Endothelial cell of umbilical vein (primary cell): ENCODE results near the gene AQP12A. TPM values are rescaled to one million over a fixed set of nuclear protein-coding genes. Genes with fewer than 3 reads are reported as not detected.

Experiments used
- BruUV-seq: library from RNA; stranded (reverse); fragments of 400-500 nt; replicated peaks from 2 replicates; lab custom pipeline; 2021; lab: Mats Ljungman, UMichigan
- CTCF ChIA-PET: fragments of 300-600, 350-600 bp; sonication (Branson Sonifier 250); formaldehyde crosslinking; loops from one replicate; lab custom pipeline; 2021; ENCODE audit warnings: antibody characterized with exemption, inconsistent platforms; lab: Charles Lee
- POLR2A ChIA-PET: fragments of 300-600, 350-600 bp; sonication (Branson Sonifier 250); formaldehyde crosslinking; loops from one replicate; lab custom pipeline; 2021; ENCODE audit warnings: antibody characterized with exemption, inconsistent platforms; lab: Charles Lee
- DNase-seq: peaks from one replicate; pipeline ENCODE4 v3.0.0-alpha.2; 2011; ENCODE audit warnings: low read depth, low spot score
- FAIRE-seq: peaks from 2 replicates; lab custom pipeline; 2011; peaks lifted over from hg19 to GRCh38; lab: Jason Lieb, UNC
- H2AFZ ChIP-seq: 2 replicates; pipeline ENCODE4 v1.6.0; 2012; ENCODE audit warnings: low read depth, low read length, control low read depth, inconsistent platforms
- H3K27ac ChIP-seq: 2 replicates; pipeline ENCODE4 v1.5.1; 2011; ENCODE audit warnings: low read depth, mild to moderate bottlenecking, control low read depth, low read length, moderate library complexity; ENCODE audit not compliant: insufficient read depth
- H3K27me3 ChIP-seq, 2 experiments: 2 replicates each; pipeline versions ENCODE4 v1.6.0 to v1.6.1; 2011; ENCODE audit warnings: low read length in 2 of 2, mixed read lengths in 1 of 2; ENCODE audit not compliant: control insufficient read depth in 2 of 2, insufficient read depth in 2 of 2
- H3K36me3 ChIP-seq, 2 experiments: 2 replicates in 1 of 2; 3 replicates in 1 of 2; pipeline ENCODE4 v1.5.1; 2011; ENCODE audit warnings: low read length in 2 of 2, mild to moderate bottlenecking in 1 of 2, moderate library complexity in 1 of 2; ENCODE audit not compliant: control insufficient read depth in 2 of 2, insufficient read depth in 2 of 2; ENCODE audit errors: extremely low read depth in 1 of 2
- H3K4me1 ChIP-seq: 3 replicates; pipeline ENCODE4 v1.5.1; 2011; ENCODE audit warnings: mild to moderate bottlenecking, low read length; ENCODE audit not compliant: control insufficient read depth, insufficient read depth; ENCODE audit errors: extremely low read depth
- H3K4me2 ChIP-seq: 2 replicates; pipeline ENCODE4 v1.6.1; 2011; ENCODE audit warnings: low read length, control low read depth, mixed read lengths; ENCODE audit not compliant: insufficient read depth
- H3K4me3 ChIP-seq, 3 experiments: fragments of 200-600 bp in 1 of 3; sonication (generic), shearing (Covaris generic) in 1 of 3; replicated peaks in 1 of 3; 2 replicates each; pipeline ENCODE4 v1.5.1; 2011 to 2016; ENCODE audit warnings: control low read depth in 3 of 3, low read length in 3 of 3, mild to moderate bottlenecking in 2 of 3, inconsistent platforms in 1 of 3, low read depth in 1 of 3, moderate library complexity in 1 of 3; ENCODE audit not compliant: insufficient read depth in 1 of 3
- H3K79me2 ChIP-seq: 2 replicates; pipeline ENCODE4 v1.6.0; 2012; ENCODE audit warnings: low read length, inconsistent platforms; ENCODE audit not compliant: control insufficient read depth, insufficient read depth
- H3K9ac ChIP-seq: replicated peaks from 2 replicates; pipeline ENCODE3; 2011; ENCODE audit warnings: low read length, control low read depth; ENCODE audit not compliant: insufficient read depth; ENCODE audit errors: extremely low read depth
- H3K9me1 ChIP-seq: replicated peaks from 3 replicates; pipeline ENCODE4 v1.6.0; 2011; ENCODE audit warnings: mild to moderate bottlenecking, low read length; ENCODE audit not compliant: control insufficient read depth, insufficient read depth; ENCODE audit errors: extremely low read depth
- H3K9me3 ChIP-seq: replicated peaks from 2 replicates; pipeline ENCODE4 v1.5.1; 2012; ENCODE audit warnings: low read length, inconsistent platforms; ENCODE audit not compliant: control insufficient read depth, insufficient read depth
- H4K20me1 ChIP-seq: replicated peaks from 2 replicates; pipeline ENCODE3; 2011; ENCODE audit warnings: mild to moderate bottlenecking, low read length; ENCODE audit not compliant: control insufficient read depth, insufficient read depth; ENCODE audit errors: extremely low read depth
- CTCF ChIP-seq, 2 donors: IDR thresholded peaks; 1 replicate in 1 of 2; 2 replicates in 1 of 2; pipeline ENCODE4 v1.5.1; 2011; ENCODE audit warnings: low read length in 2 of 2, mild to moderate bottlenecking in 2 of 2, moderate library complexity in 2 of 2, control low read depth in 1 of 2, inconsistent platforms in 1 of 2, low read depth in 1 of 2; ENCODE audit not compliant: insufficient read depth in 1 of 2; ENCODE audit errors: extremely low read depth in 1 of 2
- EZH2 ChIP-seq: IDR thresholded peaks from 2 replicates; pipeline ENCODE4 v1.6.1; 2012; ENCODE audit warnings: borderline replicate concordance, low read depth, mild to moderate bottlenecking, moderate library complexity, low read length, inconsistent platforms; ENCODE audit not compliant: severe bottlenecking
- FOS ChIP-seq: IDR thresholded peaks from 2 replicates; pipeline ENCODE4 v1.6.1; 2011; ENCODE audit warnings: mild to moderate bottlenecking, low read length, moderate library complexity, borderline replicate concordance; ENCODE audit not compliant: insufficient read depth
- GATA2 ChIP-seq: IDR thresholded peaks from 2 replicates; pipeline ENCODE4 v1.7.0; 2011; ENCODE audit warnings: low read depth, mild to moderate bottlenecking, moderate library complexity, mixed read lengths, low read length; ENCODE audit not compliant: insufficient read length, insufficient read depth
- JUN ChIP-seq: IDR thresholded peaks from 2 replicates; pipeline ENCODE4 v1.6.1; 2011; ENCODE audit warnings: borderline replicate concordance, low read depth; ENCODE audit not compliant: insufficient read length, insufficient read depth
- MAX ChIP-seq: IDR thresholded peaks from 2 replicates; pipeline ENCODE4 v1.6.1; 2011; ENCODE audit not compliant: insufficient read depth, insufficient read length
- MYC ChIP-seq: IDR thresholded peaks from one replicate; pipeline ENCODE4 v1.6.1; 2011; ENCODE audit warnings: mild to moderate bottlenecking, low read depth, low read length
- POLR2A ChIP-seq: IDR thresholded peaks from 2 replicates; pipeline ENCODE4 v1.6.1; 2012; ENCODE audit warnings: low read depth, mild to moderate bottlenecking, control low read depth, low read length
- POLR2AphosphoS5 ChIP-seq: IDR thresholded peaks from 2 replicates; pipeline ENCODE4 v1.6.1; 2012; ENCODE audit warnings: low read depth, mild to moderate bottlenecking, control low read depth, low read length, moderate library complexity; ENCODE audit not compliant: insufficient read depth
- dilution Hi-C: fragments of 300-500 bp; cut with MboI; formaldehyde crosslinking; loops from one replicate; pipeline ENCODE4 v1.15.0; 2019; ENCODE audit warnings: low sequenced_read_pairs; ENCODE audit not compliant: extremely low pct_ligation_motif_present
- intact Hi-C: fragments of 100-400 bp; cut with micrococcal nuclease; formaldehyde crosslinking; loops from one replicate; pipeline ENCODE4 v1.10.0; 2022
- polyA plus RNA-seq, 4 experiments: library from polyadenylated mRNA; depleted of rRNA in 3 of 4; stranded (reverse) in 3 of 4; unstranded in 1 of 4; fragments of >200 nt; gene quantifications; 2 replicates each; pipeline versions ENCODE4 v1.2.1 to v1.2.3, GENCODE V29; 2011 to 2012; ENCODE audit warnings: missing spikeins in 1 of 4
- total RNA-seq: library from RNA; stranded (reverse); gene quantifications from 2 replicates; pipeline ENCODE4 v1.2.3, GENCODE V29; 2021

Gene AQP12A
- total and polyA plus RNA-seq, 2 donors (not counting 3 experiments of a cell fraction or from before 2014, with no cell fraction given), result not detected

- H3K4me1 ChIP-seq, result no peaks in the 10 kb centered on the region
- ChIA-PET CTCF (no interaction called here), POLR2A (no interaction called here)
- no peak overlapping the region for H3K27ac ChIP-seq
- DNase-seq (no peak), FAIRE-seq (no peak)
- H3K79me2 ChIP-seq, result no peaks in the 10 kb centered on the region
- intact Hi-C loops, result no loop called here
- dilution Hi-C loops, result no loop called here
- H4K20me1 ChIP-seq, result no peaks in the 10 kb centered on the region
- H3K27me3 ChIP-seq, result peaks cover 0 to 2% of the 10 kb centered on the region in 2 experiments
- no peak overlapping the region for H3K4me2 ChIP-seq
- no TSS peak for BruUV-seq
- TF ChIP-seq JUN (no peak), MAX (no peak), FOS (no peak), CTCF (IDR thresholded peaks at IDR 0.05; ENCODE audit: extremely low read depth in 1 of 2, insufficient read depth in 1 of 2, low read depth in 1 of 2, low read length in 2 of 2) (no peak), MYC (no peak), POLR2A (no peak), GATA2 (no peak), POLR2AphosphoS5 (no peak), EZH2 (no peak)
- H3K4me3 ChIP-seq, result no peak overlapping the region
- H3K36me3 ChIP-seq, result no peaks in the 10 kb centered on the region
- no peak overlapping the region for H2AFZ ChIP-seq
- H3K9ac ChIP-seq, result no peak overlapping the region
- H3K9me3 ChIP-seq, result no peaks in the 10 kb centered on the region
- H3K9me1 ChIP-seq, result no peaks in the 10 kb centered on the region
Measured at GRCh38 chr2:240644859-240645301, 46.8 kb upstream of the AQP12A start.
